Measurements from ENCODE around the gene PAH. TPM values are rescaled to one million over a fixed set of nuclear protein-coding genes. Genes with fewer than 3 reads are reported as not detected.
A peak's percentile ranks its signal among the peaks of the same experiment; 100 is the strongest.

The PAH gene
- total RNA-seq, 1 donor from 2014 or later: not detected

- DNase-seq (no peak), ATAC-seq (ENCODE audit: low read depth) (no peak)
- Mint-ChIP-seq H3K4me1 (peaks cover 25% of the 10 kb centered on the region), H3K4me3 (peak overlapping the region; percentile 59), H3K9me3 (no peaks in the 10 kb centered on the region), H3K27me3 (peaks cover 78% of the 10 kb centered on the region), H3K27ac (no peak overlapping the region), H3K36me3 (ENCODE audit: low read depth) (no peaks in the 10 kb centered on the region)
- ChIA-PET CTCF (no interaction called here), POLR2A (no interaction called here)
- TF ChIP-seq, protein P1, sequence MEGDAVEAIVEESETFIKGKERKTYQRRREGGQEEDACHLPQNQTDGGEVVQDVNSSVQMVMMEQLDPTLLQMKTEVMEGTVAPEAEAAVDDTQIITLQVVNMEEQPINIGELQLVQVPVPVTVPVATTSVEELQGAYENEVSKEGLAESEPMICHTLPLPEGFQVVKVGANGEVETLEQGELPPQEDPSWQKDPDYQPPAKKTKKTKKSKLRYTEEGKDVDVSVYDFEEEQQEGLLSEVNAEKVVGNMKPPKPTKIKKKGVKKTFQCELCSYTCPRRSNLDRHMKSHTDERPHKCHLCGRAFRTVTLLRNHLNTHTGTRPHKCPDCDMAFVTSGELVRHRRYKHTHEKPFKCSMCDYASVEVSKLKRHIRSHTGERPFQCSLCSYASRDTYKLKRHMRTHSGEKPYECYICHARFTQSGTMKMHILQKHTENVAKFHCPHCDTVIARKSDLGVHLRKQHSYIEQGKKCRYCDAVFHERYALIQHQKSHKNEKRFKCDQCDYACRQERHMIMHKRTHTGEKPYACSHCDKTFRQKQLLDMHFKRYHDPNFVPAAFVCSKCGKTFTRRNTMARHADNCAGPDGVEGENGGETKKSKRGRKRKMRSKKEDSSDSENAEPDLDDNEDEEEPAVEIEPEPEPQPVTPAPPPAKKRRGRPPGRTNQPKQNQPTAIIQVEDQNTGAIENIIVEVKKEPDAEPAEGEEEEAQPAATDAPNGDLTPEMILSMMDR (IDR thresholded peaks at IDR 0.05): no peak
- intact Hi-C loops (cut with micrococcal nuclease): loop anchor here (5.0 to 10.0 kb wide), 2 partner anchors 348 to 485 kb away; no protein-coding TSS in a partner anchor
Measured at GRCh38 chr12:102956738-102957327, 39.8 kb upstream of the PAH start.

GRCh38 chr12:102955926-102956737, 39.1 kb upstream of the PAH start:
- H3K9me3 Mint-ChIP-seq: no peaks in the 10 kb centered on the region
- no peak overlapping the region for H3K27ac Mint-ChIP-seq
- TF ChIP-seq, protein P1 (IDR thresholded peaks at IDR 0.05): no peak
- no peak for DNase-seq
- H3K36me3 Mint-ChIP-seq (ENCODE audit: low read depth): no peaks in the 10 kb centered on the region
- peaks cover 77% of the 10 kb centered on the region for H3K27me3 Mint-ChIP-seq
- peaks cover 23% of the 10 kb centered on the region for H3K4me1 Mint-ChIP-seq
- no peak overlapping the region for H3K4me3 Mint-ChIP-seq
- ATAC-seq (ENCODE audit: low read depth): no peak
- intact Hi-C loops (cut with micrococcal nuclease): loop anchor here (5.0 to 10.0 kb wide), 2 partner anchors 349 to 486 kb away; no protein-coding TSS in a partner anchor
- ChIA-PET POLR2A (no interaction called here), CTCF (no interaction called here)

- ATAC-seq (ENCODE audit: low read depth): no peak
- intact Hi-C loops (cut with micrococcal nuclease): loop anchor here (10.0 kb wide), 1 partner anchor 351 kb away; no protein-coding TSS in a partner anchor
- H3K4me3 Mint-ChIP-seq: no peak overlapping the region
Measured at GRCh38 chr12:102954134-102954533, 37.1 kb upstream of the PAH start.

DNA sequence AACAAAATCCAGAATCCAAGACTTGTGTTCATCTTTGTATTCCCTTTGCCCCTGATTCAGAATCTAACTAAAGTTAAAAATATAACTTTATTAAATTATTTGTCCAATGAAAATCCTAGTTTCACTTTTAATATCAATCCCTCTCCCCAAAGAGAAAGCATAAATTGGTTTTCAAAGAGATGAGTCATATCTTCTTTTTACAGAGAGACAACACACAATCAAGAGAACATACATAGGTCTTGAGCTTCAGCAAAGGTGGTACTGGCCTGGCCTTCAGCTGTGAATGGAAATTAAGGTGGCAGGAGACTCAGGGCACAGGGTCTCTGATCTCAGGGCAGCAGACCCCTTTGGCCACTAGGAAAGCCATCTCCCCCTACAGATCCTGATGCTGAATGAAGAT, 36.2 kb upstream of the PAH start:
- H3K27ac Mint-ChIP-seq: no peak overlapping the region
- no peak overlapping the region for H3K4me3 Mint-ChIP-seq
- peaks cover 27% of the 10 kb centered on the region for H3K4me1 Mint-ChIP-seq
- H3K36me3 Mint-ChIP-seq (ENCODE audit: low read depth): no peaks in the 10 kb centered on the region
- TF ChIP-seq, protein P1 (IDR thresholded peaks at IDR 0.05): no peak
- ATAC-seq (ENCODE audit: low read depth) (no peak), DNase-seq (no peak)
- H3K9me3 Mint-ChIP-seq: no peaks in the 10 kb centered on the region
- intact Hi-C loops (cut with micrococcal nuclease): loop anchor here (1.0 to 10.0 kb wide), 2 partner anchors 12 to 352 kb away; no protein-coding TSS in a partner anchor
- ChIA-PET CTCF (interaction anchor here (1.5 kb wide), 1 partner anchor 596 kb away, joined by 8 read pairs; no protein-coding TSS in a partner anchor), POLR2A (no interaction called here)
- peaks cover 74% of the 10 kb centered on the region for H3K27me3 Mint-ChIP-seq

More at GRCh38 chr12:102954134-102954533, 37.1 kb upstream of the PAH start:
- no peaks in the 10 kb centered on the region for H3K36me3 Mint-ChIP-seq (ENCODE audit: low read depth)
- no peaks in the 10 kb centered on the region for H3K9me3 Mint-ChIP-seq
- DNase-seq: no peak
- no peak overlapping the region for H3K27ac Mint-ChIP-seq
- POLR2A ChIA-PET: no interaction called here
- TF ChIP-seq, protein P1 (IDR thresholded peaks at IDR 0.05): no peak
- CTCF ChIA-PET: interaction anchor here (1.4 kb wide), 1 partner anchor 594 kb away, joined by 4 read pairs; no protein-coding TSS in a partner anchor
- H3K27me3 Mint-ChIP-seq: peaks cover 77% of the 10 kb centered on the region
- peaks cover 32% of the 10 kb centered on the region for H3K4me1 Mint-ChIP-seq

GRCh38 chr12:102951841-102952240, 34.8 kb upstream of the PAH start:
- TF ChIP-seq, protein P1 (IDR thresholded peaks at IDR 0.05): no peak
- Mint-ChIP-seq H3K27ac (no peak overlapping the region), H3K9me3 (no peaks in the 10 kb centered on the region), H3K4me1 (peaks cover 17% of the 10 kb centered on the region), H3K36me3 (ENCODE audit: low read depth) (no peaks in the 10 kb centered on the region), H3K4me3 (no peak overlapping the region), H3K27me3 (peaks cover 75% of the 10 kb centered on the region)
- CTCF ChIA-PET: interaction anchor here (1.5 kb wide), 1 partner anchor 597 kb away, joined by 8 read pairs; no protein-coding TSS in a partner anchor
- DNase-seq (no peak), ATAC-seq (ENCODE audit: low read depth) (no peak)
- POLR2A ChIA-PET: no interaction called here
- intact Hi-C loops (cut with micrococcal nuclease): loop anchor here (10.0 kb wide), 1 partner anchor 353 kb away; no protein-coding TSS in a partner anchor

Data from activated B cell treated with CpG ODN at 0.5 μM for 24 hours (primary cell).